Activated T-cell treated with anti-CD3 and anti-CD28 coated beads for 1 hour (primary cell): Measurements from ENCODE around the gene VPS16.

Source experiments
- DNase-seq: peaks from one replicate; pipeline ENCODE4 v3.0.0-alpha.2; 2020; ENCODE audit warnings: low read depth

Gene VPS16

DNA sequence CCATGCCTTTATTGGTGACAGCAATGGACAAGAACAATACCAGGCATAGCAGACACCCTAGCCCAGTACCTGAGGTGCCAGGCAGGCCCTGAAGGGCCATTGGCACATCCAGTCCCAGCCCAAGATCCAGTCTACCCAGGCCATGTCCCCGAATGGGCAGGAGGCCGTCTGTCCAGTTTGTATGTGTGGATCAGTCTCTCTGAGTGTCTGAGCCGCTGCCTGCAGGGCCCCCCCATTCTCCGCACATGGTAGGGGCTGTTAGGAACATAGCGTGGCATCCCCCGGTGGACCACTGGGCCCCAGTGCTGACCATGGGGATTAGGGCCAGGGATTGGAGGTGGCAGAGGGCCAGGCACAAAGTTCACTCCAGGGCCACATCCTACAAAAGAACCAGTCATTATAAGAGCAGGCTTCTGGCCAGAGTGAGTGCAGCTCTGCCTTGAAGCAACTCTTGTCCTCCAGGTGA lies 5.2 kb upstream of the VPS16 start:
- DNase-seq = no peak

DNA sequence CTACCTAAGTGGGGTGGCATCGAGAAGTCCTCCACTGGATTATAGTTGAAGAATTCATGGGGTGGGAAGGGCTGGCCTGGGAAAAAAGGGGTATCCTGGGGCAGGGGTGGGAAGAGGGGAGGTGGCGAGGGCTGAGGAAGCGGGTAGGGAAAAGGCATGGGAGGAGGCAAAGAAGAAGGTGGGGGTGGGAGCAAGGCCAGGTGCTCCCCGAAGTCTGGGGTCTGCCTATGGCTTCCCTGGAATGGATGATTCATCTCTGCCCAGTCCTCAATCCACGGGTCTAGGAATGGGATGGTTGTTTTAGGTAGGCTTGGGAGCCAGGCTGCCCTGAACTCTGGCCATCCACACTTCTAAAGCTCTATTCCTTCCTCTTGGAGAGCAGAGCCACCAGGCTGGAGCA lies 4.5 kb upstream of the VPS16 start:
- no peak for DNase-seq

DNA sequence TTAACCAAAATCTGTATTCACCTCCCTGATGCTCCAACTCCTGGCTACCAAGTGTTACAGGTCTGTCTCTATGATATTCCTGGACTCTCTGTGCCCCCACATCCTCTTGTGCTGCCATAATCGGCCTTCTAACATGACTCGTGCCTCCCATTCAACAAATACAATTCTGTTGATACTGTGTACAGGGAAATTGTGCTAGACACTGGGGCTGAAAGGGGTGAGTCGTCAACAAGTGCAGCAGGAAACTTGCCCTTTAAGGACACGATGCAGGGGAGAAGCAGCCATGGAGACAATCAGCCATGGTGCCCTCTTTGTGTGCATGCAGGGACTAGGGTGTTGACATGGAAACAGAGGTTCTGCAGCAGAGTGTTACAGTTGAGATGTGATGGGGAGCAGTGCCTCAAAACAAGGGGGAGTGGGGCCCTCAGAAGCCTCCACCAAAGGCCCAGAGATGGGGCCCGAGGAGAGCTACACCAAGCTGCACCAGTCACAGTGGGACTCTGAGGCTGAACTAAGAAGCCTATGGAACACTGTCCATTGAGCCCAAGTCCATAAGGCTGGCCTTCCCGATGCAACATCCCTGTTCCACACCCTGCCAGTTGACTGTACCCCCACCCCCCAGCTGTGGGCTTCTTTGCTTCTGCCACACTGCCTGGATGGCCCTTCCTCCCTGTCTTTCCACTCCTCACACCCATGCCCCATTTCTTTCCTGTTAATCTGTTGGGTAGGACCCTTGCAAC lies 3.2 kb upstream of the VPS16 start:
- no peak for DNase-seq

DNA sequence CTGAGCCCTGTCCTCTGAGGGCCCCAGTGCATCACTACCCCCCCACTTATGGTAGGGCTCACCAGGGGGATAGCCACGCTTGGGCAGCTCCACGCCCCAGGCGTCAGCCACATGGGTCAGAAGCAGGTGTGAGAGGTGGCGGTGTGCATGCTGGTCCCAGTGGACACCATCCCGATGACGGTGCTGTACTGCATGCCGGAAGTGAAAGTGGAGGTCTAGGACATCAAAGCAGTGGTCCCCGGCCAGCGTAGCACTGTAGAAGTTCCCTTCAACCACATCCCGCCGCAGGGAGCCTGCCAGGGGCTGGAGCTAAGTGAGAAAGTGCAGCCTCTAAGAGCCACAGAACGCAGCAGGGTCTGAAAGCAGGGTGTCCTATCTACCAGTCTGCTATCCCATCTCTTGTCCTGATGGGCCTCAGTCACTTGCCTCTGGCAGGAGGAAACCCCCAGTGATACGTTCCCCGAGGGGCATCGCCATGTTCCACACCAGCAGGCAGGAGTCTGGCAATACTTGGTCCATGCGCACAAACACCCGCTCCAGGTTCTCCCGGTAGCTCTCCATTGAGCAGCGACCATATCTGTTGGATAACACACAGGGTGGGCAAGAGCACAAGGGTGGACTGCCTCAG lies 2.3 kb upstream of the VPS16 start:
- no peak for DNase-seq

DNA sequence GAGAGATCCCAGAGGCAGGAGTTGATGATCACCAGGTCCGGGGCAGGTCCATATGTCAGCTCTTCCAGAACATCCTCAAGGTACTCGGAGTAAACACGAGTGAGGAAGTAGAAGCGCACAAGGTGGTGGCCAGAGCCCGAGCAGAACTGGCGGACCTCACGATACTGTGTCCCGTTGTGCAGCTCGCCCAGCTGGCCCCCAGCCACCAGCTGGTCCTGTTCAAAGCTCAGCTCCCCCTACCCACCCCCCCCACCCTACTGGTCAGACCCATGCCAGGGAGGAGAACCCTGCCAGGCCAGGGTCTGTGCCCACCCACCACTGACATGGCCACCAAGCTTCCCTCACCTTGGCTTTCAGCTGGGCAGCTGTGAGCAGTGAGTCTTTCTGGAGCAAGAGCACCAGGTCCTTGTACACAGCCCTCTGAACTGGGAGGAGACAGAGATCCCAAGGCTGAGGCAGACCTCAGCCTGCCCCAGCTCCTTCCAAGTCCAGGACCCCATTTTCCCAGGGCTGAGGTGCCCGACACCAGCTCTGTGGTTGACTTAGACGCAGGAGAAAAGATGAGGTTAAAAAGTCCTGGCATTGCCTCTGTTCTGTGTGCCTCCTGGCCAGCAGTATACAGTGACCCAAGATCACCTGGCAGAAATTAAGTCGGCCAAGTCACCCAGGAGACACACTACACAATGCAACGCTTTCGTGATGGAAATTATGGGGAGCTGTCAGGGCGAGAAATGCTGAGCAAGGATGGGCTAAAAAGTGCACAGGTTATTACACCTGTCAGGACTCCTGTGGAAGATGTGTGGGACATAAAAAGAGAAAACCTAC lies 1.5 kb upstream of the VPS16 start:
- no peak for DNase-seq

DNA sequence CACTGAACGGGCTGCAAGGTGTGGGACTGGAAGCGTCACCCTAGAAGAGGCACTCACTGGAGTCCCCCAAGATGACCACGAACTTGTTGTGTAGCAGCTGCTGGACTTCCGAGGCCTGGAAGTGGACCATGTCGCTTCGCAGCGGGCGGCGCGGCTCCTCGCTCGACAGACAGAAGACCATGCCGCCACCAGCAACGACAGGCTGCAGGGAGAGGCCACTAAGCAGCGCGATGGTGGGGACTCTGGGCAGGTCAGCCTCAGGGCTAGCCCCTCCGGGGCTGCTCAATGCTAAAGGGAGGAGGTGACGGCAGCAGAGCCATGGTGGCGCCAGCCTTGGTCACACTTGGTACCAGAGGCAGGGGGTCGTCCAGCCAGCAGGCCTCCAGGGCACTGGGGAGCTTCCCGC lies 810 bp upstream of the VPS16 start:
- DNase-seq = no peak

DNA sequence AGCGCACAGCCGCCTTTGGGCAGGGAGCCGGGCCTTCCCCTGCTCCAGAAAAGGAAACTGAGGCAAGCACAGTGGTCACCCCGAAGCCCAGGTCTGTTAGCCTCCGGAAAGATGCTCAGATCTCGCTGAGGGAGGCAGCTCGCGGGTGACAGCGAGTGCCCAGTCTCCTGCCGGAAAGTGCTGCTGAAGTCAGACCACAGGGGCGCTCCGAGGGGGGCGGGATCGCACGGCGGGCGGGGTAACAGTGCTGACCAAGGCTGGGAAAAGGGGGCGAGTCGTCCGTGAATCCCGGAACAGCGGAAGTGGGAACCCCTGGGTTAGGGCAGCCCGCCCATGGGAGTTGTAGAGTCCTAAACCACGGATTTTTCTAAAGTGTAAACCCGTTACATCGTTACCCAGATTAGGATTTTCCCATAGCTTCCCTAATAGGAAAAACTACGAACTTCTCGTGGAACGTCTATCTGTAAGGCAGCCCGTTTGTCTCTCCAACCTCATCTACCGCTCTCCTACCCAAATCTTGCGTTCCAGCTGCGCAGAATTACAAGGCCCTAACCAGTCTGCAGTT lies 504 bp downstream of the VPS16 start:
- peak; percentile 14 for DNase-seq

DNA sequence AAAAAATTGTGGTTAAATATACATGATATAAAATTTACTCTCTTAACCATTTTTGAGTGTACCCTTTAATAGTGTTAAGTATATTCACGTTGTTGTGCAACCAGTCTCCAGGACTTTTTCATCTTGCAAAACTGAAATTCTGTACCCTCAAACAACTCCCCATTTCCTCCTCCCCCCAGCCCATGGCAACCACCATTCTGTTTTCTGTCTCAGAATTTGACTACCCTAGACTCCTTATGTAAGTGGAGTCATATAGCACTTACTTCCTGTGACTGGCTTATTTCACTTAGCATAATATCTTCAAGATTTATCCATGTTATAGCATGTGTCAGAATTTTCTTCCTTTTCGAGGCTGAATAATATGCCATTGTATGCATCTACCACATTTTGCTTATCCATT lies 5.1 kb downstream of the VPS16 start:
- no peak for DNase-seq

DNA sequence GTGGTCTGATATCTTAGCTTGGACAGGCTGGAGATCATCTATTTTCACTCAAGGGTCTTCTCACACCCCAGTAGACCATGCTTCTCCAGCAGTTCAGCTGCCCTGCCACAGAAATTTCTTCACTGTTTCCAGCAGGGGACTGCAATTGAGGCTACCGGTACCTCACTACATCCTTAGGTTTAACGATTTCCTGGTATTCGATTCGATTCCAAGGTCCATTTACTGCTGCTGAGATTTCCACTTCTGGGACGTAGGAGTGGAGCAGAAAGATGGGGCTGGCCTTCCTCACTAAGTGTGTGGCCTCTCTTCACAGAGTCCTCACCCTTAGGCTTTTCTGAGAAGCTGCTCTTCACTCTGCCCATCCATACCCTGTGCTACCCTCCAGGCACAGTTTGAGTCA lies 6.2 kb downstream of the VPS16 start:
- DNase-seq = no peak

DNA sequence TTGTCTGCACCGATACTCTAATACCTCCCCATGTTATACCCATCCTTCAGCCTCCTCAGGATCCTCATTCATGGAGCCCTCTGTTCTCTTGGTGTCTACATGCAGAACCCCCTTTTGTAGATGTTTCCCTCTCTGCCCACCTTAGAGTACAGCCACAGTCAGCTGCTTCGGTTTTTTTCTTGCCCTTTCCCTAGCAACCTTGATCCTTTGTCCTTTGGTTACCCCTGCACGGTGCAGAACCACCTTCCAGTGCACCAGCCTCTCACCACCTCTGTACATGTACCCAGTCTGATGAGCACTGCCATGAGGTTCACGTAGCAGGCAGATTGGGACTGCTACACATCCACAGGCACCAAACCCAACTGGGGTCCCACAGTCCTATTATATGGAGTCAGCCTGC lies 7.3 kb downstream of the VPS16 start:
- no peak for DNase-seq

DNA sequence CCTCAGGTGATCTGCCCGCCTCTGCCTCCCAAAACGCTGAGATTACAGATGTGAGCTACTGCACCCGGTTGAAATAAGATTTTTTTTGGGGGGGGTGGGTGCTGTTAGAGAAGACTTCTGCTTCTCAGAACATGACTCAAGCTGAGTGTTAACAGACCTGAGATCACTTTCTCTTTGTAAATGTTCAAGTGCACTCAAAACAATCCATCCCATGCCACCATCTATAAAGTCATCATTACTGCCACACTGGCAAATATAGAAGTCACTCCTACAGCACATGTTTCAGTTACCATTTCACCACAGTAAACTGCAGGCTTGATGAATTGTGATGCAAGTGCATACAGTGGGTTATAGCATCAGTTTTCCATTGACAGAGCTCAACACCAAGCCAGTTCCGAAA lies 9.0 kb downstream of the VPS16 start:
- DNase-seq = no peak

DNA sequence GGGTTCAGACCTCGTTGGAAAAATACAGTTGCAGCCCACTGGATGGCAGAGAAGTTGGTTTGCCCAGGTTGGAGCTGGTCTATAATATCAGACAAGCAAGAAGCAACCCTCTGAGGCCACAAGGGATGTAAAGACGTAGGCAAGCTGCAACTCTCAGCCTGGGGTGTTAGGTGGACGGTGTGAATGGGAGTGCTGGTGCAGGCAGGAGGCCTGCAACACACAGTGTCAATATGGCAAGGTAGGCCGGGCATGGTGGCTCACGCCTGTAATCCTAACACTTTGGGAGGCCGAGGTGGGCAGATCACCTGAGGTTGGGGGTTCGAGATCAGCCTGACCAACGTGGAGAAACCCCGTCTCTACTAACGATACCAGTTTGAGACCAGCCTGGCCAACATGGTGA lies 10.5 kb downstream of the VPS16 start:
- no peak for DNase-seq

DNA sequence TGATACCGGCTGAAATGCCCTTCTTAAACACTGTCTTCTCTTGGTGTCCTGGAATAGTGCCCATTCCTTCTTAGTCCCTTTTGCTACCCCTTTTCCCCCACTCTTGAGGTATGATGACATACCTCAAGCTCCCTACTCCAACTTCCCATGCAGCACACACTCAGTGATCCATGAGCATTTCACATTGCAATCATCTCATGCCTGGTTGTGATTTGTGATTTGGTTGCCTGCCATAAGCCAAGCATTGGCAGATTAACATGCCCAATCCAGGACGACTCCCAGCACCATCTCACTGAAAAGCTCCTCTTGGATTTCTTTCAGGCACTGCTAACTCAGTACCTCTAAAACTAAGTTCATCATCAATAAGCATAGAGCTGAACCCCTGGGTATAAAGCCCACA lies 18.0 kb downstream of the VPS16 start:
- no peak for DNase-seq

DNA sequence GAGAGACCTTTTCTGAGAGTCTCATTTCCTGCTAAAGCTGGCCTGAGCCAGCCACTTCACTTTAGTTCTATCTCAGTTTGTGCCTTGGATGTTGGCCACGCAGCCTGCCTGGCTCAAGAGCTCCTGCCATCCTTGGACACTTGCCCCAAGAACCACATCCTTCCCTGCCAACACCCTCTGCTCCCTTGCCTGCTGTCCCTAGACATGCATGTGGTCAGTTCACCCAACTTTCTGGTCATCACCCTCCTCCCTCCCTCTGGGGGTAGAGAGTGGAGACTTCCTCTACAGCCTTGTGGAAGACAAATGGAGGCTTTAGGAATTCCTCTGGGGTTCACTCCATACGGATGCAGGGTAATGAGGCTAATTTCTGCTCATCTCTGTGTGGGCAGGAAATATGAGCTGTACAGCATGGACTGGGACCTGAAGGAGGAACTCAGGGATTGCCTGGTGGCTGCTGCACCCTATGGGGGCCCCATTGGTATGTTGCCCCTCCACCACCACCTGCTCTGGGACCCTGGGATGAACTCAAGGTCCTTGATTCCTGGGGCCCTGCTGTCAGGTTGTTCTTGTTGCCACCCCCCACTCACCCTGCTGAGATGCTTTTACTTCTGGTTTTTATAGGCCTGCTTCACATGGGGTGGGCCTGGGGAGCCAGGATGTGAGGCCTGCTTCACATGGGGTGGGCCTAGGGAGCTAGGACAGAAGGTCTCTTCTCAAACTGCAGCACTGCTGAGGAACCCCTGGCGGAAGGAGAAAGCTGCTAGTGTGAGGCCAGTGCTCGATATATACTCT lies 19.0 kb downstream of the VPS16 start:
- DNase-seq = no peak

DNA sequence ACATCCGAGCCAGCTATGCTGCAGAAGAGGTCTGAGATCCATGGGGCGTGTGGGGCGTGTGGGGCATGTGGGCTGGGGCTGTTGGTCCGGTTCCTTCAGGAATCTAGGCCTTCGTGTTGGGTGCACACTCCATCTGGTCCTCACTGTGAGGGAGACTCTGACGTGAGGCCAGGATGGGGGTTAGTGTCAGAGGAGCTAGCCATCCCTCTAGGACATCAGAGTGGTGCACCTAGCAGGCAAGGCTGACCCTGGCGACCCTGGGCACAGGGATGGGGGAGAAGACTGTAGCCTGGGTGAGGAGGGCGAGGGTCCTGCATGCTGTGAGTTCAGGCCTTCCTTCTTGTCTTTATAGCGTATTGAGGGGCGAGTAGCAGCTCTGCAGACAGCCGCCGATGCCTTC lies 24.1 kb downstream of the VPS16 start:
- no peak for DNase-seq

DNA sequence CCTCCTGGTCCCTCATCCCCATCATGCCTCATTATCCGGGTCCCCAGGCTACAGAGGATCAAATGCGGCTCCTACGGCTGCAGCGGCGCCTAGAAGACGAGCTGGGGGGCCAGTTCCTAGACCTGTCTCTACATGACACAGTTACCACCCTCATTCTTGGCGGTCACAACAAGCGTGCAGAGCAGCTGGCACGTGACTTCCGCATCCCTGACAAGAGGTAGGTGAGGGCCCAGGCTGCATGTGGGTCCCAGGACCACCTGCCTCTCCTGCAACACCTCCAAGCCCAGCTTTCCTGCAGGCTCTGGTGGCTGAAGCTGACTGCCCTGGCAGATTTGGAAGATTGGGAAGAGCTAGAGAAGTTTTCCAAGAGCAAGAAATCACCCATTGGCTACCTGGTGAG lies 24.6 kb downstream of the VPS16 start:
- no peak for DNase-seq

DNA sequence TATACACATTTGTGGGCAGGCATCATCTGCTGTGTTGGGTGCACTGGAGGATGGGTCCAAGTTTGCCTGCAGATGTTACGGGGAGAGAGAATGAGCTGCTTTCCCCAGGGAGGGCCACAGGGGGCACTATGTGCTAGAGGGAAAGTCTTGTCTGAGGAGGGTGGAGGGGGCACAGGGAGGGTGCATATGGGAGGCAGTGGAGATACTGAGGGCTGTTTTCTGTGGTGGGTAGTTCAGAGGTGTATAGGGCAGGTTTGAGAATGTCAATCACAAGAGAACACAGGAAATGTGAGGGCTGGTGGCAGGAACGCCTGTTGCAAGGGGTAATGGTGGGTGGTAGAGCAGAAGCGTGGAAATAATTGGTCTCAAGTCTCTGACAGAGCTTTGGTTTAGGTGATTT lies 25.1 kb downstream of the VPS16 start:
- peak; percentile 13 for DNase-seq

DNA sequence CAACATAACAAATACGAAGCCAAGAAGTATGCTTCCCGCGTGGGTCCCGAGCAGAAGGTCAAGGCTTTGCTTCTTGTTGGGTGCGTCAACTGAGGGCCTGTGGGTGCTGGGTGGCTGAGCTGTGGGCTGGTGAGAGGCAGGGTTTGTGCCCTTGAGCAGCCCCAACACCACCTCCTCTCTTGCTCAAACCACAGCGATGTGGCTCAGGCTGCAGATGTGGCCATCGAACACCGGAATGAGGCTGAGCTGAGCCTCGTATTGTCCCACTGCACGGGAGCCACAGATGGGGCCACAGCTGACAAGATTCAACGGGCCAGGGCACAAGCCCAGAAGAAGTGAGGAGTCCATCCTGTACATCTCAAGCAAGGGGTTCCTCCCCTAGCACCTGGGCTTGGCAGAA lies 25.7 kb downstream of the VPS16 start:
- DNase-seq = no peak

DNA sequence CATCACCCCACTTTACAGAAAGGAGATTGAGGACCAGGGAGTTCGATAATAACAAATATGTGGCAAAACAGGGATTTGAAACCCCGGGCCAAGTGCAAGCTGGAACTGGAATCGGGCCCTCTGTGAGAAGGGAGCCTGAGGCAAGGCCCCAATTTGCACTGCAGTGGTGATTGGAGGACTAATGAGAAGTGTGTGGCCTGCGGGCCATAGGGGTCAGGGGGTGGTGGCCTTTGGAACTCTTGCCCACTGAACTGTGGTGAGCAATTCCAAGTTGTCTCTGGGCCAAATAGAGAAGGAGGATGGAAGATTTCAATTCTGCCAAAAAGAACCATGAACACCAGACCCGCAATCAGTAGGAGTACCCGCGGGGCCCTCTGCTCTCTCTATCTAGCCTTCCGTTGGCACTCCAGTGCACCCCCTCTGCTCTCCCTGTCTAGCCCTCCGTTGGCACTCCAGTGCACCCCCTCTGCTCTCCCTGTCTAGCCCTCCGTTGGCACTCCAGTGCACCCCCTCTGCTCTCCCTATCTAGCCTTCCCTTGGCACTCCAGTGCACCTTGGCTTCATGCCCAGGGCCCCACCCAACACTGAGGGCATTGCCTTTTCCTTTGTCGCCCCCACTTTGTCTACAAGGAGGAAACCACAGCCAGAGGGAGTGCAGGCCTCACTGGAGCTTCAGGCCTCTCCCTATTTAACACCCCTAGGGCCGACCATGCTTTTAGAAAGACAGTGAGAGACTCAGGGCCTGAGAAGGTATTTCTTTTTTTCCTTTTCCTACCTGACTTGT lies 26.7 kb downstream of the VPS16 start:
- no peak for DNase-seq

DNA sequence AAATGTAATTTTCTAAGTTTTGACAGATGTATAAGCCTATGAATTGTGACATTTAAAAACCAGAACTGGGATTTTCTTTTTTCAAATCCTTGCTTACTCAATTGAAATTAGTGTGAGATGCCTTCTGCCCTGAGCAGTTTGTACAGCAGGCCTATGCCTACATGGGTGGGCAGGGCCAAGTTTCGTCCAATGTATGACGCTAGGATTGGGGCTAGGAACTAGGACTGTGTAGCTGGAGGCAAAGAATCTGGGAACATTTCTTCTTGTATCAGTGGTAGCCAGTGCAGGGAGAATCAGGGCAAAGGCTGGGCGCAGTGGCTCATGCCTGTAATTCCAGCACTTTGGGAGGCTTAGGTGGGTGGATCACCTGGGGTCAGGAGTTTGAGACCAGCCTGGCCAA lies 28.8 kb downstream of the VPS16 start:
- no peak for DNase-seq

DNA sequence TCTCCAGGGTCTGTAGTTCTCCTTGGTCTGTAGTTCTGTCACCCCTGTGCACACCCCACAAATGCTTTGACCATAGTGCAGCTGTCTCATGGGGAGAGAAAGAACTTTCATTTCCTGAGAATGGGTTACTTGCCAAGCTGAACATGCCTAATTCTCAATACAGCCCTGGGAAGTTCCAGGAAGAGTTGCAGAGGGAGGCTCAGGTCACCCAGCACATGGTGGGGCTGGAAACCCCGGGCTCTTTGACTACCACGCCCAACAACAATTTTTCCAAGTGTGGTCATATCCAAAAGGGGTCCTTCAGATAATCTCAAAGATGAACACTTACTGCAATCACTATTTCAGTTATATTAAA lies 30.5 kb downstream of the VPS16 start:
- no peak for DNase-seq
